A549 (cell line): Measurements from ENCODE around the gene BBS9. TPM values are rescaled to one million over a fixed set of nuclear protein-coding genes. Genes with fewer than 3 reads are reported as not detected.

Experiments
- ATAC-seq, 2 experiments: fragments of 200-7000 bp in 1 of 2; fragments of >200 bp in 1 of 2; cut with Nextera tagmentation in 1 of 2; cut with Tn5 transposase in 1 of 2; 3 replicates each; pipeline versions ENCODE4 v1.8.0 to v1.9.1; 2018 to 2020; ENCODE audit warnings: mild to moderate bottlenecking in 1 of 2, moderate library complexity in 1 of 2
- CTCF ChIA-PET: fragments of 300-600 bp; sonication (Branson Sonifier 250); formaldehyde crosslinking; extraction: SDS; loops from one replicate; lab custom pipeline; 2021; ENCODE audit warnings: antibody characterized with exemption, inconsistent platforms; lab: Yijun Ruan, JAX
- POLR2A ChIA-PET: fragments of 350-600 bp; formaldehyde crosslinking; extraction: SDS; loops from one replicate; lab custom pipeline; 2021; ENCODE audit warnings: antibody characterized with exemption, inconsistent platforms; lab: Yijun Ruan, JAX
- DNase-seq, 2 experiments: peaks; one replicate each; pipeline versions ENCODE4 v3.0.0 to v3.0.0-alpha.2; 2011 to 2016; ENCODE audit warnings: low read depth in 1 of 2, low spot score in 1 of 2
- FAIRE-seq: peaks from 2 replicates; lab custom pipeline; 2011; peaks lifted over from hg19 to GRCh38; lab: Jason Lieb, UNC
- H3K27ac ChIP-seq, 2 experiments: fragments of >200 bp; sonication (Bioruptor Twin); formaldehyde crosslinking; 3 replicates each; pipeline ENCODE4 v1.5.1; 2016 to 2017
- H3K4me1 ChIP-seq: fragments of >200 bp; sonication (Bioruptor Twin); formaldehyde crosslinking; 3 replicates; pipeline ENCODE4 v1.6.1; 2016
- H3K4me2 ChIP-seq: fragments of >200 bp; sonication (Bioruptor Twin); formaldehyde crosslinking; 3 replicates; pipeline ENCODE4 v1.6.1; 2016
- H3K4me3 ChIP-seq: fragments of >200 bp; sonication (Bioruptor Twin); formaldehyde crosslinking; 3 replicates; pipeline ENCODE4 v1.5.1; 2016
- H3K9me3 ChIP-seq: fragments of >200 bp; sonication (Bioruptor Twin); formaldehyde crosslinking; 3 replicates; pipeline ENCODE4 v1.6.1; 2016
- ATOH8 ChIP-seq: fragments of 250-450 bp; sonication (Bioruptor Pico); IDR thresholded peaks from 2 replicates; pipeline ENCODE4 v1.5.0; 2020; ENCODE audit warnings: low read depth, mild to moderate bottlenecking, moderate library complexity
- CBX2 ChIP-seq: fragments of 200-600 bp; sonication (generic); IDR thresholded peaks from 2 replicates; pipeline ENCODE4 v1.6.1; 2016; ENCODE audit warnings: low read depth, mild to moderate bottlenecking, borderline replicate concordance
- CHD2 ChIP-seq: fragments of 150-350 bp; IDR thresholded peaks from 2 replicates; pipeline ENCODE4 v1.6.1; 2014; ENCODE audit warnings: low read length; ENCODE audit not compliant: partially characterized antibody
- CHD4 ChIP-seq: fragments of 200-600 bp; sonication (generic); IDR thresholded peaks from 2 replicates; pipeline ENCODE4 v1.6.1; 2016; ENCODE audit warnings: antibody characterized with exemption, mild to moderate bottlenecking, borderline replicate concordance
- CTCF ChIP-seq: fragments of >200 bp; sonication (Bioruptor Twin); formaldehyde crosslinking; IDR thresholded peaks from 3 replicates; pipeline ENCODE4 v1.5.1; 2016
- ESRRA ChIP-seq: fragments of 150-350 bp; IDR thresholded peaks from 2 replicates; pipeline ENCODE4 v1.6.1; 2014; ENCODE audit warnings: mild to moderate bottlenecking, low read length, borderline replicate concordance
- FOSB ChIP-seq: fragments of 250-450 bp; sonication (Bioruptor Pico); IDR thresholded peaks from 2 replicates; pipeline ENCODE4 v1.5.0; 2020; ENCODE audit warnings: mild to moderate bottlenecking, moderate library complexity
- GATA3 ChIP-seq: IDR thresholded peaks from 2 replicates; pipeline ENCODE4 v1.6.1; 2012; ENCODE audit warnings: borderline replicate concordance
- HDAC2 ChIP-seq: fragments of 200-600 bp; sonication (generic); IDR thresholded peaks from 2 replicates; pipeline ENCODE4 v1.6.1; 2016
- HEYL ChIP-seq: fragments of 250-450 bp; sonication (Bioruptor Pico); IDR thresholded peaks from 2 replicates; pipeline ENCODE4 v1.8.0; 2021; ENCODE audit warnings: mild to moderate bottlenecking, moderate library complexity
- HOXA7 ChIP-seq: fragments of 250-450 bp; sonication (Bioruptor Pico); IDR thresholded peaks from 2 replicates; pipeline ENCODE4 v1.5.0; 2020; ENCODE audit warnings: mild to moderate bottlenecking, moderate library complexity
- HOXB5 ChIP-seq: fragments of 250-450 bp; sonication (Bioruptor Pico); IDR thresholded peaks from 2 replicates; pipeline ENCODE4 v1.5.0; 2020; ENCODE audit warnings: mild to moderate bottlenecking, moderate library complexity
- KDM5A ChIP-seq: fragments of 200-600 bp; sonication (generic); IDR thresholded peaks from 2 replicates; pipeline ENCODE4 v1.6.1; 2016; ENCODE audit warnings: antibody characterized with exemption, mild to moderate bottlenecking
- MAX ChIP-seq: IDR thresholded peaks from 2 replicates; pipeline ENCODE4 v1.6.1; 2012
- MAZ ChIP-seq: fragments of 150-350 bp; IDR thresholded peaks from 2 replicates; pipeline ENCODE4 v1.6.1; 2014; ENCODE audit warnings: antibody characterized with exemption, low read depth, low read length, borderline replicate concordance
- MYC ChIP-seq: IDR thresholded peaks from 2 replicates; pipeline ENCODE4 v1.6.1; 2012; ENCODE audit warnings: mild to moderate bottlenecking, inconsistent platforms, low read length, improper control_type of control experiment, borderline replicate concordance
- PBX3 ChIP-seq: IDR thresholded peaks from 2 replicates; pipeline ENCODE4 v1.6.1; 2012
- PHF8 ChIP-seq: fragments of 200-600 bp; sonication (generic); IDR thresholded peaks from 2 replicates; pipeline ENCODE4 v1.6.1; 2016; ENCODE audit warnings: low read depth, mild to moderate bottlenecking, antibody characterized with exemption, moderate library complexity, borderline replicate concordance
- RAD21 ChIP-seq, 2 experiments: fragments of >200 bp in 1 of 2; sonication (Bioruptor Twin) in 1 of 2; formaldehyde crosslinking in 1 of 2; IDR thresholded peaks in 1 of 2; conservative IDR thresholded peaks in 1 of 2; 2 replicates in 1 of 2; 3 replicates in 1 of 2; pipeline ENCODE4 v1.6.1; 2012 to 2018; ENCODE audit warnings: inconsistent platforms in 1 of 2
- RARB ChIP-seq: fragments of 250-450 bp; sonication (Bioruptor Pico); IDR thresholded peaks from 2 replicates; pipeline ENCODE4 v1.8.0; 2021; ENCODE audit warnings: mild to moderate bottlenecking, moderate library complexity
- ZC3H11A ChIP-seq: fragments of 450-650 bp; IDR thresholded peaks from 2 replicates; pipeline ENCODE4 v1.6.1; 2014; ENCODE audit warnings: antibody characterized with exemption, mild to moderate bottlenecking
- ZNF302 ChIP-seq: fragments of 250-450 bp; sonication (Bioruptor Pico); IDR thresholded peaks from 2 replicates; pipeline ENCODE4 v1.9.0; 2021; ENCODE audit warnings: inconsistent platforms, mild to moderate bottlenecking, moderate library complexity
- ZSCAN20 ChIP-seq: fragments of 250-450 bp; sonication (Bioruptor Pico); IDR thresholded peaks from 2 replicates; pipeline ENCODE4 v1.8.0; 2022; ENCODE audit warnings: mild to moderate bottlenecking, moderate library complexity
- WGBS: methylation state at CpG from one replicate; pipeline ENCODE4 v1.1.6; 2017; ENCODE audit errors: missing lambda C conversion rate; 5-methylcytosine and 5-hydroxymethylcytosine counted together
- polyA plus RNA-seq, 4 experiments: library from polyadenylated mRNA; depleted of rRNA in 3 of 4; stranded (reverse); fragments of >200 nt; fragmentation: RNase III in 1 of 4; extraction: RNeasy Plus Mini Kit Qiagen cat#74134 plus additional on column Dnase treatment in 1 of 4; gene quantifications; 2 replicates in 3 of 4; 3 replicates in 1 of 4; pipeline ENCODE4 v1.2.3, GENCODE V29; 2011 to 2017

Gene BBS9
- polyA plus RNA-seq, 2 of the 4 experiments (the other 2 are of a cell fraction): 8.3 to 9.1 TPM

- Histone ChIP-seq H3K27ac (no peak overlapping the region), H3K4me2 (no peak overlapping the region), H3K4me3 (no peak overlapping the region), H3K4me1 (no peaks in the 10 kb centered on the region), H3K9me3 (0 out of 3 replicates have a peak, but pooled peaks cover 3% of the 10 kb centered on the region)
- WGBS: 60% methylated on average over 3 of the region's 3 CpGs
- ChIA-PET POLR2A (no interaction called here), CTCF (interaction anchor here (0.7 kb wide), 1 partner anchor 74 kb away, joined by 3 read pairs; no protein-coding TSS in a partner anchor)
- FAIRE-seq (no peak), DNase-seq (no peak), ATAC-seq (no peak)
- TF ChIP-seq CTCF (no peak), PBX3 (no peak), CHD2 (no peak), HDAC2 (no peak), CHD4 (no peak), MYC (no peak)
Measured at GRCh38 chr7:33411020-33411419, 281.7 kb downstream of the BBS9 start.

- TF ChIP-seq MAZ: no peak
- TF ChIP-seq GATA3: no peak
- TF ChIP-seq ZNF302 (CRISPR knock-in tag): no peak
- TF ChIP-seq PHF8: no peak
- no peak for TF ChIP-seq ATOH8 (CRISPR knock-in tag)
- no peak for TF ChIP-seq HOXA7 (CRISPR knock-in tag)
- no peak for TF ChIP-seq HEYL (CRISPR knock-in tag)
- no peak for TF ChIP-seq CHD2
- CTCF ChIA-PET: no interaction called here
- Histone ChIP-seq H3K27ac (no peak overlapping the region), H3K4me1 (no peaks in the 10 kb centered on the region), H3K4me3 (no peak overlapping the region), H3K4me2 (no peak overlapping the region), H3K9me3 (0 out of 3 replicates have a peak, but pooled peaks cover 3% of the 10 kb centered on the region)
- POLR2A ChIA-PET: no interaction called here
- ATAC-seq (no peak), FAIRE-seq (no peak), DNase-seq (no peak)
Measured at GRCh38 chr7:33412331-33412730, 283.0 kb downstream of the BBS9 start.

GRCh38 chr7:33418251-33418701 is 288.9 kb downstream of the BBS9 start:
- POLR2A ChIA-PET: no interaction called here
- no peak for ATAC-seq
- Histone ChIP-seq H3K27ac (no peak overlapping the region), H3K4me3 (no peak overlapping the region), H3K4me2 (no peak overlapping the region), H3K4me1 (no peaks in the 10 kb centered on the region), H3K9me3 (no peaks in the 10 kb centered on the region)
- 55% methylated on average over 4 of the region's 6 CpGs for WGBS
- no peak for TF ChIP-seq ZSCAN20 (CRISPR knock-in tag)
- TF ChIP-seq MAX: no peak
- TF ChIP-seq ESRRA: no peak
- TF ChIP-seq RARB (CRISPR knock-in tag): no peak
- no peak for TF ChIP-seq CBX2
- no peak for TF ChIP-seq ZC3H11A
- TF ChIP-seq FOSB (CRISPR knock-in tag): no peak
- no peak for TF ChIP-seq KDM5A
- TF ChIP-seq ATOH8 (CRISPR knock-in tag): no peak
- no peak for TF ChIP-seq HOXB5 (CRISPR knock-in tag)
- TF ChIP-seq RAD21 (conservative IDR thresholded peaks at IDR 0.05 in 1 of 2, IDR thresholded peaks at IDR 0.05 in 1 of 2): no peak
- FAIRE-seq: no peak
- CTCF ChIA-PET: interaction anchor here (0.9 kb wide), 1 partner anchor 298 kb away, joined by 5 read pairs; no protein-coding TSS in a partner anchor
- no peak for DNase-seq
